IPS DF 4.7 (cell line): ENCODE measurements around the gene TREML2.

Source experiments
- DNase-seq: peaks from one replicate; pipeline ENCODE4 v3.0.0-alpha.2; 2013; ENCODE audit warnings: low spot score; ENCODE audit errors: extremely low read depth

TREML2 gene

DNA sequence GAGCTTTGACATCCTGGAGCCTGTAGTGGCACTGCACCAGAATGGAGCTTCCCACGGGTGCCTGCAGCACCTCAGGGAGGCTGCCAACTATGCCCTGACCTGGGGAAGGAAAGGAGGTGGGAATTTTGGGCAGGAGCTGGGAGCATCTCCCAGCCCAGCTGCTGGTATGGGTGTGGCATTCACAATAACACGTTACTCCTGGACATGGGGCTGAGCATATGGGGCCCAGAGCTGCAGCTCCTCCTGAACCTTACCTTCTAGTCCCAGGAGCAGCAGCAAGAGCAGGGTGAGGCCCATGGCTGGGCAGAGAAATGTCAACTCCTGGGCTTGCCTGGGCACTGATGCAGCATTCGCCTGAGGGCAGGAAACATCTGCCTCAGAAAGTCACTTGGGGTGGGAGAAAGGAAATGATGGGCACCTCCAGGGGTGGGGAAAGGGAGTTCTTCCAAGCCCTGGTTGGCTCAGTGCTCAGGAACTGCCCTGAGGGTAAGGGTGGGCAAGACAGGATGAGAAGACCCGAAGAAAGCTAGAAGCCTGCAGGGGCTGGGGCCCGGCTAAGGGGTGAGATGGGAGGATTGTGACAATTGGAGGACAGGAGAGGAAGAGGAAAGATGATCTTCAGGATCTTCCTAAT lies 46.8 kb downstream of the TREML2 start, which contains the start of gene TREML1:
TSS of gene TREML1 (minus strand) at position 356 of the 634 bp plus-strand sequence. CDS start at position 297, 59 bp downstream.
- DNase-seq = no peak

DNA sequence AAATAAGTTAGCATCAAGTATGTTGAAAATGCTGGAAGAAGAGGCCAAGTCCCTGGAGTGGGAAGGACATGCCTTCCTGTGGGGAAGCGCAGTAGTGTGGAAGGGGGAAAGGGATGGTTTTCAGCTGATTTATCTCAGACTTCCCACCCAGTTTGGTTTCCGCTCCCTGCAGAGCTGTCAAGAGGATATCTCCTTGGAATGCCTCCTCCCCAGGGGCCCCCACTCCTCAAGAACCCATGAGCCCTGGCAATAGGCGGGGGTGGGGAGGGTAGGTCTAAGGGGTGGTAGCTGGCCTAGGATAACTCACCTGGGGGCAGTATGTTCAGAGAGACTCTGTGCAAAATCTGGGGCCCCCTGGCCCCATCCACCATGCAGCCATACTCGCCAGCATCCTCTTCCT lies 47.5 kb downstream of the TREML2 start:
- no peak for DNase-seq

DNA sequence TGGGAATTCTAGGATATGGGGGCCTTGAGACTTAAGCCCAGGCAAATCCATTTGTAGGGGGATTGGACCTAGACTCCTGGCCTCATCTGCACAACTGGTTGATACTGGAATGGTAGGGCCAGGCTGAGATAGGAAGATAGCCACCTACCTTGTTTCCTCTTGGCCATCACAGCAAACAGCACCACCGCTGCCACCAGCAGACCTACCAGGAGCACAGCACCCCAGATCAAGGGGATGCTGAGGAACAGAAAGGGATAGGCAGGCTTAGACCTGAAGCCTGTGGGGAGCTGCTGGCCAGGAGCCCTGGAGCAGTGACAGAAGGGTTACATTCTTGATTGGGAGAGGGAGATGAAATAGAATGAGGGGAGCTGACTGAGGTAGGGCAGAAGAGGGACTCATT lies 50.3 kb downstream of the TREML2 start:
- DNase-seq = no peak

DNA sequence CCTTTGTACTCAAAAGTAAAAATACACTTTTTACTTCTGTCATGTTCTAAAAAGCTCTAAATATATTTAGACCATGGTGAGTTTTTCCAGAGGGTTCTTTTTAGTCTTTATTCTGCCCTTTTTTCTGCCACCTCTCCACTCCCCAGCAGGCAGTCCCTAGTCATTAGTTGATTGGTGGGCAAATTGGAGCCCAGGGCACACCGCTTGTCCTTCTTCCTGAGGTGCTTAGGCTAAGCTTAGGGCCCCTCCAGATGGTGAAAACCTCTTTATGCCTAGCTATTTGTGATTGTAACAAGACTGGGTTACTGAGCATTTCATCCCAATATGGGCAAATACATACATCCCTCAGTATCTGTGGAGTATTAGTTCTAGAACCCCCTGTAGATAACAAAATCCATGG lies 53.0 kb downstream of the TREML2 start:
- no peak for DNase-seq
